HEK293T (cell line): Measurements from ENCODE around the gene ZNF385B.

ENCODE experiments used
- CTCF ChIA-PET: fragments of 350-600 bp; formaldehyde crosslinking; extraction: SDS; loops from one replicate; lab custom pipeline; 2021; ENCODE audit warnings: antibody characterized with exemption, inconsistent platforms; lab: Yijun Ruan, JAX
- POLR2A ChIA-PET: fragments of 350-600 bp; formaldehyde crosslinking; extraction: SDS; loops from one replicate; lab custom pipeline; 2020; ENCODE audit warnings: antibody characterized with exemption, inconsistent platforms; lab: Yijun Ruan, JAX
- DNase-seq: peaks from one replicate; pipeline ENCODE4 v3.0.0; 2012; ENCODE audit warnings: mixed read lengths; ENCODE audit errors: extremely low spot score
- ARNT ChIP-seq: fragments of 450-650 bp; IDR thresholded peaks from 2 replicates; pipeline ENCODE4 v1.6.1; 2017; ENCODE audit warnings: mild to moderate bottlenecking
- BHLHE40 ChIP-seq: fragments of 450-650 bp; IDR thresholded peaks from 2 replicates; pipeline ENCODE4 v1.6.1; 2016; ENCODE audit warnings: mild to moderate bottlenecking, moderate library complexity, borderline replicate concordance
- CTBP1 ChIP-seq: fragments of 450-650 bp; IDR thresholded peaks from 2 replicates; pipeline ENCODE4 v1.6.1; 2016; ENCODE audit warnings: borderline replicate concordance
- ELF4 ChIP-seq: fragments of 450-650 bp; IDR thresholded peaks from 2 replicates; pipeline ENCODE4 v1.6.1; 2017; ENCODE audit warnings: antibody characterized with exemption
- FOXA1 ChIP-seq: fragments of 450-650 bp; IDR thresholded peaks from 2 replicates; pipeline ENCODE4 v1.6.1; 2016; ENCODE audit warnings: mild to moderate bottlenecking
- FOXK2 ChIP-seq: fragments of 450-650 bp; IDR thresholded peaks from 2 replicates; pipeline ENCODE4 v1.6.1; 2016; ENCODE audit warnings: mild to moderate bottlenecking
- FOXM1 ChIP-seq: fragments of 450-650 bp; IDR thresholded peaks from 2 replicates; pipeline ENCODE4 v1.6.1; 2017; ENCODE audit warnings: mild to moderate bottlenecking, borderline replicate concordance
- HDGF ChIP-seq: fragments of 450-650 bp; IDR thresholded peaks from 2 replicates; pipeline ENCODE4 v1.6.1; 2017; ENCODE audit warnings: antibody characterized with exemption, borderline replicate concordance
- L3MBTL2 ChIP-seq: fragments of 450-650 bp; conservative IDR thresholded peaks from 2 replicates; pipeline ENCODE4 v1.6.1; 2016; ENCODE audit warnings: mild to moderate bottlenecking
- LEF1 ChIP-seq: fragments of 450-650 bp; IDR thresholded peaks from 2 replicates; pipeline ENCODE4 v1.6.1; 2017; ENCODE audit warnings: mild to moderate bottlenecking, borderline replicate concordance
- NFRKB ChIP-seq: fragments of 450-650 bp; IDR thresholded peaks from 2 replicates; pipeline ENCODE4 v1.6.1; 2016; ENCODE audit warnings: mild to moderate bottlenecking, moderate library complexity
- SP1 ChIP-seq: fragments of 450-650 bp; IDR thresholded peaks from 2 replicates; pipeline ENCODE4 v1.6.1; 2017
- SUZ12 ChIP-seq: fragments of 450-650 bp; IDR thresholded peaks from 2 replicates; pipeline ENCODE4 v1.6.1; 2016; ENCODE audit warnings: mild to moderate bottlenecking
- TARDBP ChIP-seq: fragments of 450-650 bp; IDR thresholded peaks from 2 replicates; pipeline ENCODE4 v1.6.1; 2016
- ZNF384 ChIP-seq: fragments of 450-650 bp; IDR thresholded peaks from 2 replicates; pipeline ENCODE4 v1.6.1; 2016
- TF ChIP-seq, protein P1 (sequence below): fragments of 450-650 bp; IDR thresholded peaks from 2 replicates; pipeline ENCODE4 v1.6.1; 2016

Gene ZNF385B

DNA sequence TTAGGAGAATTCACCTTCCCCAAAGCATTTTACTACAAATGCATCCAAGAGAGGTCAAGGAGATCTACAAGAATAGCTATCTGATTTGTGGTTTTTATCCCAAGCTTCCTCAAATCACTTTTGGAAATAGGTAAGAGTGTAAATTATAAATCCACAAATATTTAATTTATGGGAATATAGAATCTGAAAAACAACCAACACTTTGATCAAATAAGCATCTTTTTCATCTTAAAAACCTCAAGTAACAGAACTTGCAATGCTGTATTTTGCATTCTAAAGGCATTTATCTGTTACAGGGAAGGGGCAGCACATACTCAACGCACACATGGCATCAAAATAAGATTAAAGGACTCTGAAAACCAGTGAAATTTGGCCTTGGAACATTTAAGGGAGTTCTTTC lies 1.9 kb downstream of the ZNF385B start:
- ChIA-PET CTCF (no interaction called here), POLR2A (no interaction called here)
- DNase-seq = no peak
- TF ChIP-seq, protein P1, sequence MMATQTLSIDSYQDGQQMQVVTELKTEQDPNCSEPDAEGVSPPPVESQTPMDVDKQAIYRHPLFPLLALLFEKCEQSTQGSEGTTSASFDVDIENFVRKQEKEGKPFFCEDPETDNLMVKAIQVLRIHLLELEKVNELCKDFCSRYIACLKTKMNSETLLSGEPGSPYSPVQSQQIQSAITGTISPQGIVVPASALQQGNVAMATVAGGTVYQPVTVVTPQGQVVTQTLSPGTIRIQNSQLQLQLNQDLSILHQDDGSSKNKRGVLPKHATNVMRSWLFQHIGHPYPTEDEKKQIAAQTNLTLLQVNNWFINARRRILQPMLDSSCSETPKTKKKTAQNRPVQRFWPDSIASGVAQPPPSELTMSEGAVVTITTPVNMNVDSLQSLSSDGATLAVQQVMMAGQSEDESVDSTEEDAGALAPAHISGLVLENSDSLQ = no peak
- TF ChIP-seq NFRKB = no peak
- no peak for TF ChIP-seq ELF4
- TF ChIP-seq CTBP1 = no peak
- no peak for TF ChIP-seq TARDBP
- no peak for TF ChIP-seq ZNF384
- no peak for TF ChIP-seq FOXM1

GRCh38 chr2:179857236-179857635 lies 4.2 kb downstream of the ZNF385B start:
- TF ChIP-seq BHLHE40 (no peak), L3MBTL2 (no peak), ZNF384 (no peak), LEF1 (no peak), CTBP1 (no peak), FOXM1 (no peak), FOXK2 (no peak), SUZ12 (no peak), ARNT (no peak), SP1 (no peak), TARDBP (no peak), FOXA1 (no peak), HDGF (no peak)
- TF ChIP-seq, protein P1 = no peak
- POLR2A ChIA-PET = no interaction called here
- DNase-seq = no peak
- CTCF ChIA-PET = interaction anchor here (0.6 kb wide), 1 partner anchor 15 kb away, joined by 4 read pairs; no protein-coding TSS in a partner anchor

GRCh38 chr2:179856205-179856604 lies 5.2 kb downstream of the ZNF385B start:
- TF ChIP-seq HDGF = no peak
- TF ChIP-seq ZNF384 = no peak
- no peak for TF ChIP-seq SP1
- TF ChIP-seq, protein P1 = no peak
- no peak for TF ChIP-seq FOXK2
- TF ChIP-seq SUZ12 = no peak
- TF ChIP-seq FOXA1 = no peak
- TF ChIP-seq LEF1 = no peak
- no peak for TF ChIP-seq CTBP1
- TF ChIP-seq NFRKB = no peak
- no peak for TF ChIP-seq ARNT
- no peak for TF ChIP-seq TARDBP
- TF ChIP-seq ELF4 = no peak
- TF ChIP-seq L3MBTL2 = no peak
- no peak for TF ChIP-seq BHLHE40
- no peak for TF ChIP-seq FOXM1
- ChIA-PET POLR2A (no interaction called here), CTCF (interaction anchor here (0.7 kb wide), 1 partner anchor 298 kb away, joined by 3 read pairs; no protein-coding TSS in a partner anchor)
- DNase-seq = no peak

GRCh38 chr2:179855673-179856072 lies 5.7 kb downstream of the ZNF385B start:
- POLR2A ChIA-PET = no interaction called here
- no peak for DNase-seq
- TF ChIP-seq, protein P1 = no peak
- TF ChIP-seq SP1 (no peak), TARDBP (no peak), ARNT (no peak), HDGF (no peak), FOXA1 (no peak), FOXM1 (no peak), BHLHE40 (no peak), ELF4 (no peak), FOXK2 (no peak), L3MBTL2 (no peak), LEF1 (no peak), ZNF384 (no peak), CTBP1 (no peak), SUZ12 (no peak)
- CTCF ChIA-PET = interaction anchor here (0.7 kb wide), 1 partner anchor 299 kb away, joined by 3 read pairs; no protein-coding TSS in a partner anchor

DNA sequence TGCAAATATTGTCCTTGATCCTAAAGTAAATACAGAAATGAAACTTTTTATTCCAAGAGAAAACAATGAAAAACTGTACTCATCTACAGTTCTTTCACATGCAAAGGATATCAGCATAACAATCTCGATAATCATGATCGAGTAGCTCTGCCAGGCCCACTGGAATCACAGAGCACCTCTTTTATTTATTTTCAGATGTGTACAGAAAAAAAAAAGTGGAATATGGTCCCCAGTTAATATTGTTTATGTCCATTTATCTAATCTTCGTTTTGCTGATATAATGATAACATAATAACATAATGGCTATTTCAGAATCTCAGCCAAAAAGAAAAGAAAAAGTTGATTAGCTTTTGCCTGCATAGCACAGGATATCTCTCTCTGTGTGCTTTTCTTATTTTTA lies 6.5 kb downstream of the ZNF385B start:
- CTCF ChIA-PET = interaction anchor here (0.7 kb wide), 1 partner anchor 848 kb away, joined by 8 read pairs; no protein-coding TSS in a partner anchor
- POLR2A ChIA-PET = no interaction called here
- DNase-seq = no peak
- no peak for TF ChIP-seq ELF4
- no peak for TF ChIP-seq ZNF384
- TF ChIP-seq HDGF = no peak
- no peak for TF ChIP-seq ARNT
- no peak for TF ChIP-seq SP1
- TF ChIP-seq, protein P1 = no peak
- TF ChIP-seq BHLHE40 = no peak
- TF ChIP-seq TARDBP = no peak
- no peak for TF ChIP-seq SUZ12
- TF ChIP-seq FOXA1 = no peak
- no peak for TF ChIP-seq CTBP1
- no peak for TF ChIP-seq LEF1
- TF ChIP-seq L3MBTL2 = no peak
- TF ChIP-seq FOXM1 = no peak
- no peak for TF ChIP-seq NFRKB
- TF ChIP-seq FOXK2 = no peak
